Left hindlimb (tissue), 1 donor: ENCODE data around the gene UNC119.
A peak's percentile ranks its signal among the peaks of the same experiment; 100 is the strongest.

Experiments
- DNase-seq: peaks from one replicate; pipeline ENCODE4 v3.0.0-alpha.2; 2018

The UNC119 gene

DNA sequence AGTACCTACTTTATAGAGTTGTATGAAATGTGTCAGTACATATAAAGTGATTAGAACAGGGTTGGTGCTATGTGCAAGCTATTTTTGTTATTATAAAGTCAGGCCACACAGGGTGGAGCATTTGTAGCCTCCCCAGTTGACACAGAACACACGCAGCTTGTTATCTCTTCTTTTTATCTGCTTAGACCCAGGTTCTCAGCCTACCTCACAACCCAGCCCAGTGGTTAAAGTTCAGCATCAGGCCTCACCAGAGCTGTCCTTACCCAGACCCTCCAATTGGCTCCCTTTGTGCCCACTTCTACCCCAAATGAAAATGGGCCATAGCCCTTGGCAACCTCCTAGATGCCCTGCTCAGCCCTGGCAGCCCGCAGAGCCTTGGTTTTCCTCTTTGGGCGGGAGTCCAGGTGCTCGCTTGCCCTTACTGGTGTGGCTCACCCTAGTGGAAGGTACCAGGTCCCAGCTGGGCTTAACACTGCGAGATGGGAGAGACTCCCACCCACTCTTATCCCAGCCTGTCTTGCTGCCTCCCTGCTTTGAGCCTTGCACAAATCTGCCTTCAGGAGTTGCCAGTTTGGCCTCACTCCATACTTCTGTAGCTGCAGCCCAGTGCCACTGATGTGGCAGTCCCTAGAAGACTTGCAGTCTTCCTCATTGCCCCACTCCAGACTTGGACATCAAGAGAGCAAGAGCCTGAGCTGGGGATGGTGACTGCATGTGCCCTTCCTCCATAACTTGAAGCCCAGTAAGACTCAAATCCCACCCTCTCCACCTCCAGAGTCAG is 20.0 kb upstream of the UNC119 start:
- no peak for DNase-seq

DNA sequence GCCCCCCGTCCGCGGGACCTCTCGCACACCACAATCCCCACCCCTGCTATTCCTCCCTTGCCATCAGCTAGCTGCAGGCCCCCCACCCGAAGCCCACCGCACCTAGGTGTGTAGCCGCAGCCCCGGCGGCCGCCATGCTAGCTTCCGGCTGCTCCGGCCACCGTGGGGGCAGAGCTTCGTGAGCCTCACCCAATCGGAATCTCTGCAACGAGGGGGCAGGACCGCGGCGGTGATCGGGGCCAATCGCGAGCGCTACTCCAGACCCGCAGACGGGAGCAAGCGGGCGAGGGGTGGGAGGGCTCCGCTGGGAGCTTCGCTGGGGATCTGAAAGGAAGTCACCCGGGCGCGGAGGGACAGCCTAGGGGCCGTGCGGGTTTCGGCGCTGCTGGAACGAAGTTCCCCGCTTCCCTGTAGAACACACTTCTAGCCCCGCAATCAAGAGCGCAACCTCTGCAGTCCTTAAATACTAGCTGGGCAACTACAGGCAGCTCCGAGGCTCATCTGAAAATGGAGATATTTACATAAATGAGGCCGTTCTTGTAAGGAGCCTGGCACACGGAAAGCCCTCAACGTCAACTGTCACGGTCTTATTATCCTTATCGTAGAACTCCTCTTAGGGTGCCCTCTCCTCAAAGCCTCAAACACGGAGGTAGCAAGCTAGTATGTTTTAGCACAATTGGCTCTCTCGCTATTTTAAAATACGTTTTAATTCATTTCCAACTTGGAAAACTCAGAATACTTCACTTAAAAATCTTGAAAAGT is 19.1 kb upstream of the UNC119 start, which contains the start of gene PIGS:
Gene PIGS (minus strand): TSS at position 164 of the 762 bp plus-strand sequence. CDS start 28 bp downstream, at position 136.
- DNase-seq = peak; percentile 94

DNA sequence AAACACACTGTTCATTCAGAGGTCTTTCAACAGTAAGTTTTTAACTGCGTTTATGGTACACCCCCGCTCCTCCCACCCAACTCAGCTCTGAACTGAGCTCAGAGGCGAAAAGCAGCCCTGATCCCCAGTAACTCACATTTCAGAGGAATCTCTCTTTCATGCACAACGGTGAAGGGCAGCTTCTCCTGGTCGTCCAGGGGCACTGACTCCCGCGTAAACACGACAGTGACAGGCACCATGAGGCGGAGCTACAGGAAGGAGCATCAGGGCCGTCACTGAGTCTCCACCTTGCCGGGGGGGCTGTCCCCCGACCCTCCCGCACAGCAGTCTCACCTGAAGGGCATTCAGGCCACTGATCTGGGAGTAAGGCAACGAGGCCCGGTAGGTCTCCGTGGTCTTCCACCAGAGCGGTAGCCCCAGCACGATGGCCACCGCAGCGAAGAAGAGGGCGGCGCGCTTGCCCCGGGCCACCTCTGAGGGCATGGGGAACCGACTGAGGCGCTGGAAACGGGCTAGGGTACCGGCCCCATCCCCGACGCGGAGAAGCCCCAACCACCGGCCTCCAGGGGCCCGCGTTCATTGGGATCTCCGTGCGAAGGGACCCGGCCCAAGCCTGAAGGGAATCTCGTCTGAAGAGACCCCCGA is 18.4 kb upstream of the UNC119 start:
- DNase-seq = no peak

DNA sequence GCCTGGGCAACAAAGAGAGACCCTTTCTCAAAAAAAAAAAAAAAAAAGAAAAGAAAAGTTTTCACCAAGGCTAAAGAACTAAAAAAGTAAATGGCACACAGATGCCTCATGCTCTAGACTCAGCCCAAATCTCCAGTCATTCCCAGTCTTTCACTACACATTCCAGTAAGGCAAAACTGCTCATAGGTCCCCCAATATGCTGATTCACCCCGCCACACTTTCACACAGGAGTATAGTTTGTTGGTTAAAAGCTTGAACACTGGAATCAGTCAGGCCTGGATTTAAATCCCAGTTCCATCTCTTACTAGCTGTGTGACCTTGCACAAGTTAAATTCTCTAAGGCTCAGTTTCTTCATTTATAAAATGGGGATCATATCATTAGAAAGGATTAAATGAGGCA is 17.0 kb upstream of the UNC119 start:
- no peak for DNase-seq

DNA sequence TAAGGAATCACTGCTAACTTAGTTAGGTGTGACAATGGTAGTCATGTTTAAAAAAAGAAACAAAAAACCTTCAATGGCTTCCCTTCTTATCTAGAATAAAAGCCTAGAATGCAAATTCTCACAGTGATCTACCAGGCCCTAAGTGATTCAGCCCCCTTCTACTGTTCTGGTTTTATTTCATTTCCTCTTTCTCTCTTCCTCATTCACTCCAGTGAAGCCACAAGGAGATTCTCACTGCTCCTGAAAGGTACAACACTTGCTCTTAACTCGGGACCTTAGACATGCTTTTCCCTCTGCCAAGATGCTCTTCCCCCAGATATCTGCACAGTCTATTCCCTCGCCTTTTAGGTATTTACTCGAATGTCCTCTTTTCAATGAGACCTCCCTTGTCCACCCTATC is 15.2 kb upstream of the UNC119 start:
- no peak for DNase-seq

DNA sequence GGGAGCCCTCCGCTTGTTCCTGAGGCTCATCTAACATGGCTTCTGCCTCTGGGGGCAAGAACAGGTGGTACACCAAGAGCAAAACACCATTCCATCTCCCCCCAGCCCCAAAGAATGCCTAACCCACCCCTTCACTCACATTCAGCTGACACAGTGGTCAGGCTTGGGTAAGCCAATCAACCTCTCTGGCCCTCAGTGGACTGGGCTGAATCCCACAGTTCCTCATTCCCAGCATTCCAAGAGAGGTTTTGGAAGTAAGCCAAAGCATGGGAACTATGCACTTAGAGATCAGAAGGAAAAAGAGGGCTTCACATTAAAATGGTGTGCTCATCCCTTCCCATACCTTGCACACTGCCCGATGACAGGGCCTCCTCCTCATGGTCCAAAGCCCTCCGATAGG is 11.1 kb upstream of the UNC119 start:
- DNase-seq = no peak

DNA sequence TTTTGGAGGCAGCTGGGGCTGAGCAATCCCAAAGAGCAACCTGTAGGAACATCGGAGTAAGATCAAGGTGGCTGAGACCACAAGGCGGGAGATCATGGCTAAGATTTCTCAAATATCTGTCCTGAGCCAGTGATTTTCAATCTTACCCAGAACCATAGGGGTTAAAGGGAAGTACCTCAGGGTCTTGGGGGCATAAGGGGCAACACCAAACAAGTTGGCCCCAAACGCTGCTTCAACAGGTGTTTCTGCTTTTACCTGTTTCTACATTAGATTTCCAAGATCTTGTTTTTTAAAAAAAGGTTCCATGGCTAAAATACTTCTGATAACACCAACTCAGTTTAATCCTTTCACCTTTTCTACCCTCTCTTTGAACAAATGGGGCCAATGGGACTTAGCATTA is 2.6 kb upstream of the UNC119 start:
- no peak for DNase-seq

DNA sequence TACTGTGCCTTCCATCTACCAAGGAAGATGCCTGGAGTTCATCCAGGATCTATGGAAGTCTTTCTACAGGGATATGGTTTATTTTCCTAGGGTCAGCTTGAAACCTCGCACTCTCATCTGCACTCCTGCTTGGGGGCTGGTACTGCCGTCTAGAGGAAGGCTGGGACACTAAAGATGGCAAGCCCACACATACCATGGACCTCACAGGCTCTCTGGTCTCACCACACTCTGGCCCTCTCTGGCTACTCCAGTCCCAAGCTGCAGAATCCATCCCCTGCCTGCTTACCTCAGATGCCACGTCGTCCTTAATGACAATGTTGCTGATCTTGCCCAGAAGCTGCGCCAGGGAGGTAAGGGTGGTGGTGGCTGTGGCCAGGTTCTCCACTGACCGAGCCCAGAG is 2.1 kb upstream of the UNC119 start:
- DNase-seq = no peak

DNA sequence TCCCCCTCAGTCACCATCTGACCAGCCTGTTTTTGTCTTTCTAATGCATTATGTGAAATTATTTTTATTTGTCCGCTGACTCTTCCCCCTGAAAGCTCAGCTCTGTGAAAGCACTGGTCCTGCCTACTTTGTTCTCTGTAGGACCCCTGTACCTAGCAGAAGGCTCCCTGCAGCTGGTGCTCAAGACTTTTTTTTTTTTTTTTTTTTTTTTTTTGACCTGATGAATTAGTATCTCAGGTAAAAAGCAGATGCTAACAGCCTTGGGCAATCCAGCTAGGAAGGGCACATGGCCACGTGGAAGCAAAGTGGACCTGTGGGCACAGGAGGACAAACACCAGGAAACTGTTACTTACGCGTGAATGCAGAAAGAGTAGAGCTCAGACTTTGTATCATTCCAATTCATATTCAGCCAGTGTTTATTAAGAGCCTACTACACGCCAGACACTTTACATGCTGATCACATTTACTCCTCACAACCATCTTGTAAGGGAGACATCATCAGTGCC is 629 bp upstream of the UNC119 start:
- DNase-seq = no peak

DNA sequence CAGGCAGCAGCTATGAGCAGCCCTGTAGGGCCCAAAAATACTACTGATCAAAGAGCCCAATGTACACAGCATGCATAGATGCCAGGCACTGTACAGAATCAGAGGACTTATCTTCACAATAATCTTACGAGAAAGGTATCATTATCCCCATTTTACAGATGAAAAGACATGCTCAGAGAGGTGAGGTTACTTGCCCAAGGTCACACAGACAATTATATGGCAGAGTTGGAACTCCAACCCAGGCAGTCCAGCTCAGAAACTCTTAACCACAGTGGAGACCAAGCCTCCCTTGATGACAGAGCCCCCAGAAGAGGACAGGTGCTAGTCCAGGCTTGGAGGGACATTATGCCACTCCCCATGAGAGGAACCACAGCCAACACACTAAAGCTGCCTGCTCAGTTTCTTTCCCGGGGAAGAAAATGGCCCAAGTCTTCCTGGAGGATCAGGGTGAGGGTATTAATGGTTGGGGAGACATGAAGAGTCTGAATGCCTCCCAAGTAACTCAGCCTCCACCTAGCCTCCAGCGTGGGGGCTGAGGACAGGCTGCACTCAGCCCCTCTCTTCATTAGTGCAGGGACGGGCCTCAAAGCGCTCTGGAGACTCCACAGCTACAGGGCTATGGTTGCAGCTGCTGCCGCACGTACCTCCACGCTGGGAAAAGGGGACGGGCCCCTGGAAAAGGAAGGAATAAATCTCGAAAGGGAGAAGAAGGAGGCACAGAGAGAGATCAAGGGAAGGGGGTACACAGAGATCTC is 826 bp downstream of the UNC119 start:
- no peak for DNase-seq

DNA sequence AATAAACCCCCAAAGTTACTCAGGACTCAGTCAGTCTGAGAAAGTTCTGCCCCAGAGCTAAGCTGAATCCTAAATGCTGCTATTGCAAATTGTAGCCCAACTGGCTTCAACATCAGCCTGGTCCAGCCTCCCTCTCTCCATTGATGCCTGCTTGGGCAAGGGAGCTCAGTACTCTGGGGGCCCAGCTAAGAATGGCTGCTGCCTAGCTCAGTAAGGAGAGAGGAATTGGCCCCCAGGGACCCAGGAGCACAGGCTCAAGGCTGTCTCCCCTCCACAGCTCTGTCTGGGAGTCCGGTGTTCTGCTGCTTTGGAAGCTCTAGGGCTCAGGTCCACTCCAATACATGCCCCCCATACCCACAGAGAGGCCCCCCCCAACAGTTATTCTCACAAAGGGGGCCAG is 1.6 kb downstream of the UNC119 start:
- no peak for DNase-seq

DNA sequence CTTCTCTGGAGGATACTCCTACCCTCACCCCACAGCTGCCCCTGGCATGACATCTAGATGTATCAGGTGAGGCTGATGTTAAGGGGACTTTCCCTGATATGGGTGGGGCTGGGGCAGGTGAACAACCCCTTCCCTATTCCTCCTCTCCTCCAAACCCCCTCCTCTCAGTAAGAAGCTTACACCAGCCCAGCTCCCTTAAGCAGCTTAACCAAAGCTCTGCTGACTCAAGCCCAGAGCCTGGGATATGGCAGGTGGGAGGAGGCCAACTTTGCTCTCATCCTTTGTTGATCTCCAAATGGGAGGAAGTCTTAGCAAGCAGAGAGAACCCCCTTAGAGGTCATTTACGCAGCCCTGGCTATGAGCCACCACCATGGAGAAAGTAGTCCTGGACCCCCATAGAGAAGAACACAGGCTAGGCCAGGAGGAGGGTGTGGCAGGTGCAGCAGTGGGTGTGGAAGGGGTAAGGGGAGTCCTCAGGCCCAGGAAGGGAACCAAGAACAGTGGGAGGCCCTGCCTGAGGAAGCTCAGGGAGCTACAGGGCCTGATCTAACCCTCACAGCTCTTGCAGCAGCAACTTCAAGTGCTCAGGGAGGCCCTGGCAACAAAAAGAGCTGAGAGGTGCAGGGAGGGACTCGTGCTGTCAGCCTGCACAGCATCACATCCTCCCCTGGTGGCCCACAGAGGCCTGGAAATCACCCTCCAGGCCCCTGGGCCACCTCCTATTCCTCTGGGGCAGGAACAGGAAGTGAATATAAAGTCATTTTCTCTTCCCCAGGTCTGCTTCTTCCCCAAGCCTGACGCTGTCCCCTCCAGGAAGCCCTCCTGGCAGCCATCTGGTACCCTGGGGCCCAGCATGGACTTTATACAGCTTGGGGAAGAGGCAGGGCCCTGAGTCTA is 2.9 kb downstream of the UNC119 start:
- no peak for DNase-seq

DNA sequence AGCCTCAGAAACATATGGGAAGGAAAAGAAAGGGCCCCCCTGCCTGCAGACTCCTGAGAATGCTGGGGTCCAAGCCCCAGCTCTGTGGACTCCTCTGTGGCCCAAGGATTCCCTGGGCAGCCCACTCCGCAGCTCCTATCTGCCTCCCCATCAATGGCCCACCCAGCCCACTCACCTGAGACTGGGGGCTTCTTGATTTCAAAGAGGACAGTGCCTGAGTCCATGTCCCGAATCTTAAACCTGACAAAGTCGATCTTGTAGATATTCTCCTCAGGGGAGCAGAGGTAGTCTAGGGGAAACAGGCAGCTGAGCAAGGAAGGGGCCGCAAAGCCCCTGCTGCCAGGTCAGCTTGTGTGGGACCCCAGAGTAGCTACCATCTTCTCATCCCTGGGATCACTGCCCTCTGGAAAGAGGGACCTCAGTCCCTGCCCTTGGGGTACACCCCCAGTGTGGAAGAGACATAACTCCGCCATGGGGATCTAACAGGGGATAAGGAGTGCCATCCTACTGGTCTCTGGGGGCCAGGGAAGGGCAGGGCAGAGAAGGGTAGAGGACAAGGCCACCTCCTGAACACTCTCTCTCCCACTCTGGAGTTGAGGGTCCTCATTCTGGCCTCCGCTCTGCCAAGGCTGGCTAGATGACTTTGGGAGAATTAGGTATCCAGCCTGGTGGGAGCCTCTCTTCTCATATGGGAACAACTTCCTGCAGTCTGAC is 3.9 kb downstream of the UNC119 start:
- no peak for DNase-seq

DNA sequence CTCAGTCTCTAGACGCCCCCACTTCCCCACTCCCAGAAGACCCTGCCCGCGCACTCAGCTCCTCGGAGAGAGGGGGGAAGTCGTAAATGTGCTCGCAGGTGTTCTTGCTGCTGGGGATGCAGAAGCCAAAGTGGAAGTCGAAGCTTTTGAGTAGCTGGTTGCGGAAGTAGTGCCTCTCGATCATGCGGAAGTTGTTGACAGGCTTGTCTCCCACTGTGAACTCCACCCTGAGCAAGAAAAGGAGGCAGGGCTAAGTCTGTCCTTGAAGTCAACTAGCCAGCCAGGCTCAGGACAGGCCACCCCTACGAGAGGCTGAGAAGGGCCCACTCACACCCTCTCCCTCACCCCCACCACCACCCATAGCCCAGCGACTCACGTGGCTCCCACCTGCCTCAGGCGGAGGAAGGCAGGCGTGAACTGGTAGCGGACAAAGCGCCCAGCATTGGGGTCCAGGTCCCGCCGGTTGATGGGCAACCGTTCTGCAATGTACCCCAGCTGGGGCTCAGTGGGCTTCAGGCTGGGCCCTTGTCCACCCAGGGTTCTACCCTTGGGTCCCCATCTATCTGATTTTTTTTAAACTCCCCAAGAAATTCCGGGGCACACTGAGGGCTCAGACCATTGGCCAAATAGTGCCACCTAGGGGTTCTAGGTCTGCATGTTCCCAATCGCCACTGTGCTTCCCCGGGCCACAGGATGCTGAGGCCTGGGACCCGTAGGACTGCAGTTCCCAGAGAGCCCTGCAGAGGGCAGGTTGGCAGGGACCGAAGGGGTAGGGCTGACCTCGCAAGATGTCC is 4.6 kb downstream of the UNC119 start:
- peak; percentile 61 for DNase-seq

DNA sequence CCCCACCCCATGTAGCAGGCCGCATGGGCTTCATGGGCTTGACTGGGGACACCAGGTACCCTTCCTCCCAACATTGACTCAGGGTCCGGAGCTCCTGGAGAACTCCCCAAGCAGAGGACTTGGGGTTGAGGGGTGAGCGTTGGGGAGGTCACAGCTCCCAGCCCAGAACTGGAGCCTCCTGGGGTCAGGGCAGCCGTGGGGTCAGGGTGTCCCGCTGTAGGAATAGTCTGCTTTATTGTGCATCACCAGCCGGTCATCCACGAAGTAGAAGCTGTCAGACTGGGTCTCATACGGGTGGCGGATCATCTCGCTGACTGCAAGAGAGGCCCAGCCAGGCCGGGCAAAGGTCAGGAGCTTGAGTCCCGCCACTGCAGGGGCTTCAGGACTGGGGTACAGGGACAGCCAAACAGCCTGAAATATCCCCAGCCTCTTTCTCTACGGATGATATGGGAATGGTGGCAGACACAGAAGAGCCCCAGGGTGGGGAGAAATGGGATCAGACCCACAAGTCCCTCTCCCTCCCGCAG is 5.3 kb downstream of the UNC119 start:
- no peak for DNase-seq

DNA sequence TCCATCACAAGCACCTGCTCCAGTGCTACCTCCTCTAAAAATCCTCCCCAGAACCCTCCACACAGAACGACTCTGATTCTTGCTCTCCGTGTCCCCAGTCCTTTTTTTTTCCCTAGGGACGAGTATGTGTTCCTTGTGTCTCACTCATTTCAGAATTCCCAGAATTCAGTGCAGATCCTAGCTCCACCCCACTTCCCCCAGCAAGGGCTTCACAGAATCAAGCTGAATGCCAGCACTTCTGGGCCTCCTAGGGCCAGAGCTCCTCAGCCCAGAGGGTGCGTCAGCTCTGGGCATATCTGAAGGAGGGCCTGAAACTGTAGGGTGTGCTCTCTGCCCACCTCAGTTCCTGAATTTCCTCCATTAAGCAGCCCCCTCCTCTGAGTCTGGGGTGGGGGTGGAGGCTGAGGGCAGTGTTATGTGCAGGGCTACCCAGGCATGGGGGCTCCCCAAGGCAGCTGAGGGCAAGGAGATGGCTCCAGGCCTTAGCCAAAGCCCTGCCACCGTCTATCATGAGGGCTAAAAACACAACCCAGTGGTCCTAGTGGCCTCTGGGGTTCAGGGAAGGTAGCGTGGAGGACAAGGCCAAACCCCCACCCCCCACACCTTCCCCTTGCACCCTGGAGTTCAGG is 6.5 kb downstream of the UNC119 start:
- no peak for DNase-seq

DNA sequence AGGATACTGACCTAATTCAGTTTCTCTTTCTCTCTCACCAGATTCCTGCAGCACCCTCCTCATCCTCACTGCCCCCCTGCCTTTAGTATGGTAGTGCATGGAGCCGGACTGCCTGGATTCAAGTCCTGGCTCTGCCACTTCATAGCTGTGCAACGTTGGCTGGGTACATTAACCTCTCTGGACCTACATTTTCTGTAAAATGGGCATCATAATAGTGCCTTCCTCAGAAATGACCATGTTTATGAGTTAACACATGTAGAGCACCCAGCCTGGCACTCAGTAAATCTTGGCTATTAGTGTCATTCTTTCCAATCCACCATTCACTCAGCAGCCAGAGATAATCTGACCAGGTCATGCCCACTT is 7.3 kb downstream of the UNC119 start:
- DNase-seq = no peak

DNA sequence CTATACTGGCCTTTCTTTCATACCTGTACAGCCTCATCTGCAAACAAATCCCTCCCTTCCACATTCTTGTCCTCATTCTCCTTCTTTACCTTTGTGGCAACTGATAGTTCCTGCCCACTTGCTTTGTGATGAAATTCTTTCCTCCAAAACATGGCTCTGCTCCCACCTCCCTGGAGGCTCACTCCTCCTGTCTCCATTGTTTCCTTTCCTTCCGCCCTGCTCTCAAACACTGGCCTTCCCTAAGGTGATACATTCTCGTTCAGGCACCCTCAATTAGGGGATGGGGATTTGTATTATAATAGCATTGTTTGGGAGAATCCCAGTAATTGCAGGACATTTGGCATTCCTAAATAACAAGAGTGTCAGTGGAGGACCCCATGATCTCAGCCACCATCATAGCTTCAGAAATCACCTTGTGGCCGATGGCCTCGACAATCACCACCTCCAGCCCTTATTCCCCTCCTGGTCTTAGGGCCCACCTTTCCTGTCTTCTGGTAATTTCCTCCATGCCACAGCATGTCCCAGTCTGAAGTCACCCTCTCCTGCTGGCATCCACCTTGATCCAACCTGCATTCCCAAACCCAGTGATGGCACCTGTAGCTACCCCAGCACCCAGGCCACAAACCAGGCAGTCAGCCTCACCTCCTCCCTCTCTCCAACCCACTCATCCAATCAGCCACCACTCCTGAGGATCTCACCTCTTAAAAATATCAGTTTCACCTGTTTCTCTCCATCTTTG is 7.9 kb downstream of the UNC119 start:
- DNase-seq = no peak

DNA sequence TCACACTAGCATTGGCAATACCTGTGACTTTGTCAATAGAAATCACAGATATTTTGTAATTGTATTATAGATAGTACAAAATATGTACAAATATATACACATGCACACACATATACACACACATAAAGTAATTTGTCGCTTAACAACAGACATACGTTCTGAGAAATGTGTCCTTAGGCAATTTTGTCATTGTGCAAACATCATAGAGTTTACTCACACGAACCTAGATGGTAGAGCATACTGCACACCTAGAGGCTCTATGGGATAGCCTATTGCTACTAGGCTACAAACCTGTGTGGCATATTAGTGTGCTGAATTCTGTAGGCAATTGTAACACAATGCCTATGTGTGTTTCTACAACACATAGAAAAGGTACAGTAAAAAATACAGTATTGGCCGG is 11.0 kb downstream of the UNC119 start:
- no peak for DNase-seq
